GM15510 (cell line): ENCODE results near the gene NOL4L.

Experiments used
- POLR2A ChIP-seq: IDR thresholded peaks from 3 replicates; pipeline ENCODE4 v1.6.1; 2011; ENCODE audit warnings: borderline replicate concordance; ENCODE audit not compliant: insufficient read length; ENCODE audit errors: extremely low read depth

The NOL4L gene

GRCh38 chr20:32460231-32460630, 124.9 kb downstream of the NOL4L start:
- no peak for TF ChIP-seq POLR2A

GRCh38 chr20:32458837-32459220, 126.3 kb downstream of the NOL4L start:
- no peak for TF ChIP-seq POLR2A

- no peak for TF ChIP-seq POLR2A
Observed at GRCh38 chr20:32458061-32458836, 126.9 kb downstream of the NOL4L start.

GRCh38 chr20:32457479-32457986, 127.6 kb downstream of the NOL4L start:
- TF ChIP-seq POLR2A: no peak

- TF ChIP-seq POLR2A: no peak
Observed at GRCh38 chr20:32456869-32457478, 128.2 kb downstream of the NOL4L start.

GRCh38 chr20:32455901-32456701, 129.0 kb downstream of the NOL4L start:
- no peak for TF ChIP-seq POLR2A

GRCh38 chr20:32455171-32455900, 129.8 kb downstream of the NOL4L start:
- TF ChIP-seq POLR2A: no peak

- TF ChIP-seq POLR2A: no peak
Observed at GRCh38 chr20:32454164-32455145, 130.7 kb downstream of the NOL4L start.

GRCh38 chr20:32453467-32454163, 131.5 kb downstream of the NOL4L start:
- no peak for TF ChIP-seq POLR2A

GRCh38 chr20:32452776-32453466, 132.2 kb downstream of the NOL4L start:
- TF ChIP-seq POLR2A: no peak

- no peak for TF ChIP-seq POLR2A
Observed at GRCh38 chr20:32451682-32452461, 133.3 kb downstream of the NOL4L start.

- TF ChIP-seq POLR2A: no peak
Observed at GRCh38 chr20:32451340-32451681, 133.8 kb downstream of the NOL4L start.
